GM19328 (cell line): ENCODE measurements around the gene GSTP1.
"Not testable (repeated sequence)": the region's sequence is repeated elsewhere in the genome, so short reads cannot be mapped to it uniquely, and the experiment has no call there.

Experiments used
- ATAC-seq: cut with Tn5 transposase; IDR thresholded peaks from one replicate; pipeline ENCODE4 v1.9.1; 2021; ENCODE audit warnings: mild to moderate bottlenecking, moderate library complexity; ENCODE audit not compliant: unreplicated experiment

Gene GSTP1

GRCh38 chr11:67562963-67563704, 20.5 kb upstream of the GSTP1 start:
- no peak for ATAC-seq

DNA sequence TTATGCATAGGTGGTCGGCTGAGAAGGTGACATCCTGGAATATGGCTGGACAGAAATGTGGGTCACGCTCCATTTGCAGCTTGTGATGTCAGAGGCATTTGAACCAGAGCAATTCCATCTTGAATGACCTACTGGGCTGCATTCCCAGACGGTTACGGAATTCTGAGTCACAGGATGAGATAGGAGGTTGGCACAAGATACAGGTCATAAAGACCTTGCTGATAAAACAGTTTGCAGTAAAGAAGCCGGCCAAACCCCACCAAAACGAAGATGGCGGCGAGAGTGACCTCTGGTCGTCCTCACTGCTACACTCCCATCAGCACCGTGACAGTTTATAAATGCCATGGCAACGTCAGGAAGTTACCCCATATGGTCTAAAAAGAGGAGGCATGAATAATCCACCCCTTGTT, 19.9 kb upstream of the GSTP1 start:
- not testable (repeated sequence) for ATAC-seq

DNA sequence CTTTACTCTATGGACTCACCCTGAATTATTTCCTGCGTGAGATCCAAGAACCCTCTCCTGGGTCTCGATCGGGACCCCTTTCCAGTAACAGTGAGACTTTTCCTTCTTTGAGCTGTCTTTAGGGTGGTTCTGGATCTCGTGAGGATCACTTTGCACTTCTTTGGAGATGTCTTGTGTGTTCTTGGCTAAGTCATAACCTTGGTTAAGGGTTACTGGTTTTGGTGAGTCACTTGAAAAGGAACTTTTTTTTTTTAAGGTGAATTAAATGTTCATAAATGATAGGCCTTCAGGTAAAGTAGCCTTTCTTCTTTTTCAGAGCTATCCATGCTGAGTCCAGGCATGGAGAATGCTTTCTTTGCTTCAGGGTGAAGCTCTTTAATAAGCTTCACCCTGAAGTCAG, 19.4 kb upstream of the GSTP1 start:
- no peak for ATAC-seq

- ATAC-seq, result no peak
Measured at GRCh38 chr11:67571443-67571842, 12.2 kb upstream of the GSTP1 start.

GRCh38 chr11:67572305-67572704, 11.3 kb upstream of the GSTP1 start:
- no peak for ATAC-seq

GRCh38 chr11:67572747-67573419, 10.7 kb upstream of the GSTP1 start:
- no peak for ATAC-seq

DNA sequence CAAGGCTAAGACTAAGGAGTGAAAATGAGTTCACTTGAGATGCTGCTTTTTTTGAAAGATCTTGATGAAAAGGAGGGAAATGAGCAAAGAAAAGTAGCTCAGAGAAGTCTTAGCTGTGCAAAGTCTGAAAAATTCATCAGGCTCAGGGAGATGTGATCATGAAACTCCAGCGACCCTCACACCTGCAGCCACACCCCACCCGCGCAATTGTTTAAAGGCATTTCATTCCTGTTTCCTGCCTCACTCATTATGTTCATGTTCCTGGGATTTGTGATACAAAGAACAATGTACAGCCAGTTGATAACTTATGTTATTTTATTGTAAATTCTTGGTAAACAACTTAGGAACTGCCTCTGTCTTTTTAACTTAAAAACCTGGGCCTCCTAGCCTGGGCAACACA, 8.7 kb upstream of the GSTP1 start:
- ATAC-seq, result no peak

DNA sequence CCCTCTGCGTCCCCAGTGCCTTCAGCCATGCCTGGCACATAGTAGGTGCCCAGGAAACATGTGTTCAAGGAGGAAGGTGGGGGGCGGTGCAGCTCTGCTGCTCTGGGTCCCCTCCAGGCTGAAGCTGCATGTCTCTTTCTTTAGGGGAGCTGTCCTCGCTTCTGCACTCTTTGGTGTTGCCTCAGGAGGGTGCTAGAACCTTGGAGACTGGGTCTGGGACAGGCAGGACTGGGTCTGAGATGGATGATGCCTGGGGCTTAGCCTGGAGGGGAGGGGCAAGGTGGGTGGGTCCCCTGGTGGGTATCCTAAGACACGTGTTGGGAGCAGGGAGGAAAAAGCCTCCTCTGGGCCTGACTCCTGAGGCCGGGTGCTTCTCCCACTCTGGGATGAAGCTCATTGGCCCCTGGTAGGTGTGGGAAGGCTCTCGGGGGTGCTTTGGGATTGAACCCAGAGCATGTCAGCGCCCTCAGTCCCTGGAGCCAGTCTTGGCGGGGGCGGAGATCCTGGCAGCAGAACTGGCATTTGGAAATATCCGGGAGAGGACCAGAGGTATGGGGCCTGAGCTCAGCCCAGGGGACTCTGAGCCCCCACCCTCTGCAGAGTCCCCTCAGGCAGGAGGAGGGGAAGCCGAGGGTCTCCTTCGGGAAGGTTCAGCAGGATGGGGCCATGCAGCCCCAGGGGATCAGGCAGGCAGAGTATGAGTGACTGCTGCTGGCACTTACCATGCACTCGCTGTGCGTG, 6.7 kb upstream of the GSTP1 start:
- no peak for ATAC-seq

DNA sequence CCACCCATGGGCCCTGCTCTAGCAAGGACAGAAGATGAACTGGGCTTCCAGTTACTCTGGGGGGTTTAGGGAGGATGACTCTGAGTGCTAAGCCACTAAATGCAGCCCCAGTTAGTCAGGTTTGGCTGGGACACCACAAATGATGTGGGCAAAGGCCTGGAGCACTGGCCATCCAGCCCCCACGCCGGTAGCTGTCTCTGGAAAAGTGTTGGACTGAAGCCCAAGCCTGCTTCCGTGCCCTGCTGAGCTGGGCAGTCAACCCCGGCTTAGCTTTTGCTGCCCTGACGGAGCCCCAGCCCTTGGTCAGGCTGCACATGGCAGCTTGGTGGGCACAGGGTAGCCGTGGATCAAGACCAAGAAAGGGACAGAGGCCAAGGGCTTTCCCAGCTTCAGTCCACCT, 5.7 kb upstream of the GSTP1 start:
- ATAC-seq, result no peak

DNA sequence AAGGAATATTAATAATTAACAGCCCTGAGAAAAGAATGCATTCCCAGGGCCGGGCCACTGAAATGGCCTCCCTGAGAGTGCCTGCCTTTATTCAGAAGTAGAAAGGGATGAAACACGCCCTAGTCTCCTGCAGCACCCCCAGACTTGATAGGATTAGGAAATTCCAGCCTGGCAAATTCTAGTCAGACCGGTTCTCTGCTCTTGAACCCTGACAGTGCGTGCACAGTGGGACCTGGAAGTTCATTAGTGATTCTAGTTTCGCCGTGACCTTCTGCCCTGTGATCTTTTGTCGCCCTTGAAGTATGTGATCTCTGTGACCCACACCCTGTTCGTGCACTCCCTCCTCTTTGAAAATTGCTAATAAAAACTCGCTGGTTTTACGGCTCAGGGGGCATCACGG, 2.1 kb upstream of the GSTP1 start:
- no peak for ATAC-seq

GRCh38 chr11:67582011-67582410, 1.6 kb upstream of the GSTP1 start:
- no peak for ATAC-seq

DNA sequence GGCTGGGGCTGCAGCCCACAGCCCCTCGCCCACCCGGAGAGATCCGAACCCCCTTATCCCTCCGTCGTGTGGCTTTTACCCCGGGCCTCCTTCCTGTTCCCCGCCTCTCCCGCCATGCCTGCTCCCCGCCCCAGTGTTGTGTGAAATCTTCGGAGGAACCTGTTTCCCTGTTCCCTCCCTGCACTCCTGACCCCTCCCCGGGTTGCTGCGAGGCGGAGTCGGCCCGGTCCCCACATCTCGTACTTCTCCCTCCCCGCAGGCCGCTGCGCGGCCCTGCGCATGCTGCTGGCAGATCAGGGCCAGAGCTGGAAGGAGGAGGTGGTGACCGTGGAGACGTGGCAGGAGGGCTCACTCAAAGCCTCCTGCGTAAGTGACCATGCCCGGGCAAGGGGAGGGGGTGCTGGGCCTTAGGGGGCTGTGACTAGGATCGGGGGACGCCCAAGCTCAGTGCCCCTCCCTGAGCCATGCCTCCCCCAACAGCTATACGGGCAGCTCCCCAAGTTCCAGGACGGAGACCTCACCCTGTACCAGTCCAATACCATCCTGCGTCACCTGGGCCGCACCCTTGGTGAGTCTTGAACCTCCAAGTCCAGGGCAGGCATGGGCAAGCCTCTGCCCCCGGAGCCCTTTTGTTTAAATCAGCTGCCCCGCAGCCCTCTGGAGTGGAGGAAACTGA, 731 bp downstream of the GSTP1 start:
- ATAC-seq, result no peak

- ATAC-seq, result no peak
Measured at GRCh38 chr11:67584881-67585873, 1.6 kb downstream of the GSTP1 start.

DNA sequence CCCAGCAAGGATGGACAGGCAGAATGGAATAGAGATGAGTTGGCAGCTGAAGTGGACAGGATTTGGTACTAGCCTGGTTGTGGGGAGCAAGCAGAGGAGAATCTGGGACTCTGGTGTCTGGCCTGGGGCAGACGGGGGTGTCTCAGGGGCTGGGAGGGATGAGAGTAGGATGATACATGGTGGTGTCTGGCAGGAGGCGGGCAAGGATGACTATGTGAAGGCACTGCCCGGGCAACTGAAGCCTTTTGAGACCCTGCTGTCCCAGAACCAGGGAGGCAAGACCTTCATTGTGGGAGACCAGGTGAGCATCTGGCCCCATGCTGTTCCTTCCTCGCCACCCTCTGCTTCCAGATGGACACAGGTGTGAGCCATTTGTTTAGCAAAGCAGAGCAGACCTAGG, 2.3 kb downstream of the GSTP1 start:
- ATAC-seq, result no peak

- no peak for ATAC-seq
Measured at GRCh38 chr11:67586568-67587250, 3.1 kb downstream of the GSTP1 start.

GRCh38 chr11:67588136-67588503, 4.5 kb downstream of the GSTP1 start:
- no peak for ATAC-seq

DNA sequence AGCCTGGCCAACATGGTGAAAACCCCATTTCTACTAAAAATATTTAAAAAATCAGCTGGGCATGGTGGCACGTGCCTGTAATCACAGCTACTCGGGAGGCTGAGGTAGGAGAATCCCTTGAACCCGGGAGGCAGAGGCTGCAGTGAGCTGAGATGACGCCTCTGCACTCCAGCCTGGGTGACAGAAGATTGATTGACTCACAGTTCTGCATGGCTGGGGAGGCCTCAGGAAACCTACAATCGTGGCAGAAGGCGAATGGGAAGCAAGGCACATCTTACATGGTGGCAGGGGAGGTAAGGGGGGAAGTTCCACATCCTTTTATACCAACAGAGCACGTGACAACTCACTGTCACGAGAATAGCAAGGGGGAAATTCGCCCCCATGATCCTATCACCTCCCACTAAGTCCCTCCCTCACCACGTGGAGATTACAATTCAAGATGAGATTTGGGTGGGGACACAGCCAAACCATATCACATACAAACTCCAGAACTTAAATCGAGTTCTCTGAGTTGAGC, 5.3 kb downstream of the GSTP1 start:
- not testable (repeated sequence) for ATAC-seq

- ATAC-seq, result no peak
Measured at GRCh38 chr11:67592880-67593564, 9.4 kb downstream of the GSTP1 start.

GRCh38 chr11:67593565-67593905, 9.9 kb downstream of the GSTP1 start:
- ATAC-seq, result no peak
